Endothelial cell of umbilical vein (primary cell): Measurements from ENCODE around the gene TMEM63B. TPM values are rescaled to one million over a fixed set of nuclear protein-coding genes. Genes with fewer than 3 reads are reported as not detected.
"Not testable (repeated sequence)": the region's sequence is repeated elsewhere in the genome, so short reads cannot be mapped to it uniquely, and the experiment has no call there.

Experiments used
- BruUV-seq: library from RNA; stranded (reverse); fragments of 400-500 nt; replicated peaks from 2 replicates; lab custom pipeline; 2021; lab: Mats Ljungman, UMichigan
- CTCF ChIA-PET: fragments of 300-600, 350-600 bp; sonication (Branson Sonifier 250); formaldehyde crosslinking; loops from one replicate; lab custom pipeline; 2021; ENCODE audit warnings: antibody characterized with exemption, inconsistent platforms; lab: Charles Lee
- POLR2A ChIA-PET: fragments of 300-600, 350-600 bp; sonication (Branson Sonifier 250); formaldehyde crosslinking; loops from one replicate; lab custom pipeline; 2021; ENCODE audit warnings: antibody characterized with exemption, inconsistent platforms; lab: Charles Lee
- DNase-seq: peaks from one replicate; pipeline ENCODE4 v3.0.0-alpha.2; 2011; ENCODE audit warnings: low read depth, low spot score
- FAIRE-seq: peaks from 2 replicates; lab custom pipeline; 2011; peaks lifted over from hg19 to GRCh38; lab: Jason Lieb, UNC
- H2AFZ ChIP-seq: 2 replicates; pipeline ENCODE4 v1.6.0; 2012; ENCODE audit warnings: low read depth, low read length, control low read depth, inconsistent platforms
- H3K27ac ChIP-seq: 2 replicates; pipeline ENCODE4 v1.5.1; 2011; ENCODE audit warnings: low read depth, mild to moderate bottlenecking, control low read depth, low read length, moderate library complexity; ENCODE audit not compliant: insufficient read depth
- H3K27me3 ChIP-seq, 2 experiments: 2 replicates each; pipeline versions ENCODE4 v1.6.0 to v1.6.1; 2011; ENCODE audit warnings: low read length in 2 of 2, mixed read lengths in 1 of 2; ENCODE audit not compliant: control insufficient read depth in 2 of 2, insufficient read depth in 2 of 2
- H3K36me3 ChIP-seq, 2 experiments: 2 replicates in 1 of 2; 3 replicates in 1 of 2; pipeline ENCODE4 v1.5.1; 2011; ENCODE audit warnings: low read length in 2 of 2, mild to moderate bottlenecking in 1 of 2, moderate library complexity in 1 of 2; ENCODE audit not compliant: control insufficient read depth in 2 of 2, insufficient read depth in 2 of 2; ENCODE audit errors: extremely low read depth in 1 of 2
- H3K4me1 ChIP-seq: 3 replicates; pipeline ENCODE4 v1.5.1; 2011; ENCODE audit warnings: mild to moderate bottlenecking, low read length; ENCODE audit not compliant: control insufficient read depth, insufficient read depth; ENCODE audit errors: extremely low read depth
- H3K4me2 ChIP-seq: 2 replicates; pipeline ENCODE4 v1.6.1; 2011; ENCODE audit warnings: low read length, control low read depth, mixed read lengths; ENCODE audit not compliant: insufficient read depth
- H3K4me3 ChIP-seq, 3 experiments: fragments of 200-600 bp in 1 of 3; sonication (generic), shearing (Covaris generic) in 1 of 3; replicated peaks in 1 of 3; 2 replicates each; pipeline ENCODE4 v1.5.1; 2011 to 2016; ENCODE audit warnings: control low read depth in 3 of 3, low read length in 3 of 3, mild to moderate bottlenecking in 2 of 3, inconsistent platforms in 1 of 3, low read depth in 1 of 3, moderate library complexity in 1 of 3; ENCODE audit not compliant: insufficient read depth in 1 of 3
- H3K79me2 ChIP-seq: 2 replicates; pipeline ENCODE4 v1.6.0; 2012; ENCODE audit warnings: low read length, inconsistent platforms; ENCODE audit not compliant: control insufficient read depth, insufficient read depth
- H3K9ac ChIP-seq: replicated peaks from 2 replicates; pipeline ENCODE3; 2011; ENCODE audit warnings: low read length, control low read depth; ENCODE audit not compliant: insufficient read depth; ENCODE audit errors: extremely low read depth
- H3K9me1 ChIP-seq: replicated peaks from 3 replicates; pipeline ENCODE4 v1.6.0; 2011; ENCODE audit warnings: mild to moderate bottlenecking, low read length; ENCODE audit not compliant: control insufficient read depth, insufficient read depth; ENCODE audit errors: extremely low read depth
- H3K9me3 ChIP-seq: replicated peaks from 2 replicates; pipeline ENCODE4 v1.5.1; 2012; ENCODE audit warnings: low read length, inconsistent platforms; ENCODE audit not compliant: control insufficient read depth, insufficient read depth
- H4K20me1 ChIP-seq: replicated peaks from 2 replicates; pipeline ENCODE3; 2011; ENCODE audit warnings: mild to moderate bottlenecking, low read length; ENCODE audit not compliant: control insufficient read depth, insufficient read depth; ENCODE audit errors: extremely low read depth
- CTCF ChIP-seq, 2 donors: IDR thresholded peaks; 1 replicate in 1 of 2; 2 replicates in 1 of 2; pipeline ENCODE4 v1.5.1; 2011; ENCODE audit warnings: low read length in 2 of 2, mild to moderate bottlenecking in 2 of 2, moderate library complexity in 2 of 2, control low read depth in 1 of 2, inconsistent platforms in 1 of 2, low read depth in 1 of 2; ENCODE audit not compliant: insufficient read depth in 1 of 2; ENCODE audit errors: extremely low read depth in 1 of 2
- EZH2 ChIP-seq: IDR thresholded peaks from 2 replicates; pipeline ENCODE4 v1.6.1; 2012; ENCODE audit warnings: borderline replicate concordance, low read depth, mild to moderate bottlenecking, moderate library complexity, low read length, inconsistent platforms; ENCODE audit not compliant: severe bottlenecking
- FOS ChIP-seq: IDR thresholded peaks from 2 replicates; pipeline ENCODE4 v1.6.1; 2011; ENCODE audit warnings: mild to moderate bottlenecking, low read length, moderate library complexity, borderline replicate concordance; ENCODE audit not compliant: insufficient read depth
- GATA2 ChIP-seq: IDR thresholded peaks from 2 replicates; pipeline ENCODE4 v1.7.0; 2011; ENCODE audit warnings: low read depth, mild to moderate bottlenecking, moderate library complexity, mixed read lengths, low read length; ENCODE audit not compliant: insufficient read length, insufficient read depth
- JUN ChIP-seq: IDR thresholded peaks from 2 replicates; pipeline ENCODE4 v1.6.1; 2011; ENCODE audit warnings: borderline replicate concordance, low read depth; ENCODE audit not compliant: insufficient read length, insufficient read depth
- MAX ChIP-seq: IDR thresholded peaks from 2 replicates; pipeline ENCODE4 v1.6.1; 2011; ENCODE audit not compliant: insufficient read depth, insufficient read length
- MYC ChIP-seq: IDR thresholded peaks from one replicate; pipeline ENCODE4 v1.6.1; 2011; ENCODE audit warnings: mild to moderate bottlenecking, low read depth, low read length
- POLR2AphosphoS5 ChIP-seq: IDR thresholded peaks from 2 replicates; pipeline ENCODE4 v1.6.1; 2012; ENCODE audit warnings: low read depth, mild to moderate bottlenecking, control low read depth, low read length, moderate library complexity; ENCODE audit not compliant: insufficient read depth
- dilution Hi-C: fragments of 300-500 bp; cut with MboI; formaldehyde crosslinking; loops from one replicate; pipeline ENCODE4 v1.15.0; 2019; ENCODE audit warnings: low sequenced_read_pairs; ENCODE audit not compliant: extremely low pct_ligation_motif_present
- intact Hi-C: fragments of 100-400 bp; cut with micrococcal nuclease; formaldehyde crosslinking; loops from one replicate; pipeline ENCODE4 v1.10.0; 2022
- polyA plus RNA-seq, 4 experiments: library from polyadenylated mRNA; depleted of rRNA in 3 of 4; stranded (reverse) in 3 of 4; unstranded in 1 of 4; fragments of >200 nt; gene quantifications; 2 replicates each; pipeline versions ENCODE4 v1.2.1 to v1.2.3, GENCODE V29; 2011 to 2012; ENCODE audit warnings: missing spikeins in 1 of 4
- total RNA-seq: library from RNA; stranded (reverse); gene quantifications from 2 replicates; pipeline ENCODE4 v1.2.3, GENCODE V29; 2021

Gene TMEM63B
- total and polyA plus RNA-seq, 2 donors (not counting 3 experiments of a cell fraction or from before 2014, with no cell fraction given), result 49.7 to 56.1 TPM

GRCh38 chr6:44094403-44095242 lies 32.7 kb upstream of the TMEM63B start:
- H3K4me3 ChIP-seq, result no peak overlapping the region
- H3K27me3 ChIP-seq, result no peaks in the 10 kb centered on the region
- no peaks in the 10 kb centered on the region for H3K36me3 ChIP-seq
- no TSS peak for BruUV-seq
- no peak for FAIRE-seq
- no peak overlapping the region for H3K4me2 ChIP-seq
- no peak overlapping the region for H2AFZ ChIP-seq
- H4K20me1 ChIP-seq, result no peaks in the 10 kb centered on the region
- no peaks in the 10 kb centered on the region for H3K9me1 ChIP-seq
- no peaks in the 10 kb centered on the region for H3K9me3 ChIP-seq
- dilution Hi-C loops (no loop called here), intact Hi-C loops (no loop called here)
- H3K4me1 ChIP-seq, result no peaks in the 10 kb centered on the region
- ChIA-PET CTCF (interaction anchor here (0.6 to 6.6 kb wide), 12 partner anchors 9 to 143 kb away, joined by 3 to 95 read pairs (median 3); no protein-coding TSS in a partner anchor), POLR2A (no interaction called here)
- no peak overlapping the region for H3K9ac ChIP-seq
- no peak overlapping the region for H3K27ac ChIP-seq
- TF ChIP-seq GATA2 (no peak), JUN (no peak), CTCF (IDR thresholded peaks at IDR 0.05; ENCODE audit: extremely low read depth in 1 of 2, insufficient read depth in 1 of 2, low read depth in 1 of 2, low read length in 2 of 2) (no peak), MYC (no peak), FOS (no peak), EZH2 (no peak), MAX (no peak), POLR2AphosphoS5 (no peak)
- no peaks in the 10 kb centered on the region for H3K79me2 ChIP-seq
- DNase-seq, result no peak

- H2AFZ ChIP-seq, H4K20me1 ChIP-seq, H3K4me2 ChIP-seq, dilution Hi-C loops, H3K9me1 ChIP-seq, H3K4me1 ChIP-seq, BruUV-seq, intact Hi-C loops, H3K4me3 ChIP-seq, POLR2A ChIA-PET, H3K27me3 ChIP-seq, H3K9ac ChIP-seq, FAIRE-seq, DNase-seq, H3K27ac ChIP-seq, H3K79me2 ChIP-seq, H3K36me3 ChIP-seq, H3K9me3 ChIP-seq: not testable (repeated sequence)
- CTCF ChIA-PET, result interaction anchor here (0.6 to 6.6 kb wide), 12 partner anchors 9 to 142 kb away, joined by 3 to 95 read pairs (median 3); no protein-coding TSS in a partner anchor
Measured at GRCh38 chr6:44095243-44095623, 32.1 kb upstream of the TMEM63B start.
